ENCODE data around the gene CCDC13.

The CCDC13 gene

DNA sequence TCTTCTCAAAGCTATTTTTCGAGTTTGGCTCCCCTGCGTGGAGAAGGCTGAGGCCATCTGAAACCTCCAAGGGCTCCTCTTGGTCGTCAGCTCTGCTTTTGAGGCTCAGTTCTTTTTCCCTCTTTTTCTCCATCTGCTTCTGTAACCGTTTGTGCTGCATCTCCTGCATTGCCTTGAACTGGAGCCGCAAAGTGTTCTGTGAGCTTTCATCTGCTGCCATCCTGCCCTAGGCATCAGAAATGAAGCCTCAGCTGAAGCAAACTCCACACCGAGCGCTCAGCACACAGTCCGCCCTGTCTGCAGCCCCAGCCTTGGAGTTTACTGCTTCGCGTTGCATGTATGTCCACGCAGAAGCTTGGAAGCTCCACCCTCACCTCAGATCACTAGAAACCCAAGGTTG is 14.9 kb downstream of the CCDC13 start:
- Mint-ChIP-seq H3K27ac (ENCODE audit: low read depth) (no peak overlapping the region), H3K36me3 (ENCODE audit: insufficient read depth) (no peaks in the 10 kb centered on the region), H3K27me3 (peaks cover 10% of the 10 kb centered on the region), H3K4me1 (no peaks in the 10 kb centered on the region), H3K9me3 (no peaks in the 10 kb centered on the region), H3K4me3 (no peak overlapping the region)
- no peak for DNase-seq (ENCODE audit: low spot score in 2 of 2)
- ATAC-seq (replicated peaks; ENCODE audit: extremely low read depth, poor library complexity, severe bottlenecking) = no peak

DNA sequence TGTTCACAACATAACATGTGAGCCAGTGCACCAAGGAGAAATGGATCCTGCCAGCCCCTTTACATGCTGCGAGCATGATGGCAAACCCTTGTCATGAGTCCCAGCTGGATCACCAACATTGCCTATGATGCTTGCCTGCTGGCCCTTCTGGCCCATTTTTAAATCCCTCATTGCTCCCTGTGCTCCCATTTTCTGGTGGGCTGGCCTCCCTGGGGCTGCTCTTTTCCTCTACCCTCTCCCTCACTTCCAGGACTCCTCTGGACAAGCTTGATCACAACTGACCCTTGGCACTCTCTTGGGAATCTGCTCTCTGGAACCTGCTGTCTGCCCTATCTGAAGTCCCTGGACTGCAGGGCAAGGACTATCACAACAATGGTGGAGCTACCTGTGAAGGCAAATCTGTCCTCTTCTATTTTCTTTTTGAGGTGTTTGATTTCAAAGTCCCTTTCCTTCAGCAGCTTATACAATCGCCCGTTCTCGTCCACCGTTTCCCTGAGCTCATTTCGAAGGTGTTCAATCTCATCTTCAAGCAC is 16.3 kb downstream of the CCDC13 start:
- Mint-ChIP-seq H3K4me1 (no peaks in the 10 kb centered on the region), H3K4me3 (no peak overlapping the region), H3K27ac (ENCODE audit: low read depth) (no peak overlapping the region)

DNA sequence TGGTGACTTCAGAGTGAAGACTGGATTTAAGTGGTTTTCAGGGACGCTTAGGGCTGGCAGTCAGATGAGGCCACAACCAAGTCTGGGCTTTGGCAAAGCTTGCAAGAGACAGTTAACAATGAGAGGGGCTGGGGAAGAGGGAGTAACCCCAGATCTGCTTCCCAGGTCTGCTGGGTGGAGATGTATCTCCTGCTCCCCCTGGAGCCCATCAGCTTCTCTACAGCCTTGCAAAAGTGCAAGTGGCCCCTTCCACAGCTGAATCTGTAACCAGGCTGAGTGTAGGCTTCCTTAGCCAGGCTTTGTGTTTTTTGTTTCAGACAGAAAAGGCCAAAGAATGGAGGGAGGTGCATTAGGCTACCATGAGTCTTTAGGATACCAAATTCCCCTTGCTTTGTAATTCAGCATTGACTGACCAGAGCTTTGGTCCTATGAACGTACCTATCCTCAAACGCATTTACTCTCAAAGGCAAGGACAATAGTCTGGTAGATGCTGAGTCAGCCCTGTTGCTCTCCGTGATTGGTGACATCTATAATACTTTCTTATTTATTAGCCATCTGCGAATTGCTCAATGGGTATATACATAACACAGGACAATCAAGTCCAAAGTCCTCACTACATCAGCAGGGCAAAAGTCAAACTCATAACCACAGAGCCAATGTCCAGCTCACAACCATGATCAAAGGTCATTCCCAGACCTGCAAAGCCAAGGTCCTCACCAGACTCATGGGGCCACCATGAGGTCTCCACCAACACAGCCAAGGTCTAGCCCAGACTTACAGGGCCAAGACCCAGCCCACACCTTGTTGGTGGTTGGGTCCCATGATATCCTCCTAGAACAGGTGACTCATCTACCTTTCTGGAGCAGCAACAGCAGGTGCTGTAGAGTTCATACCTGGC is 17.1 kb downstream of the CCDC13 start:
- ATAC-seq (replicated peaks; ENCODE audit: extremely low read depth, poor library complexity, severe bottlenecking) = peak; percentile 28
- no peaks in the 10 kb centered on the region for H3K4me1 Mint-ChIP-seq
- no peaks in the 10 kb centered on the region for H3K9me3 Mint-ChIP-seq
- peaks cover 4% of the 10 kb centered on the region for H3K36me3 Mint-ChIP-seq (ENCODE audit: insufficient read depth)
- no peak overlapping the region for H3K4me3 Mint-ChIP-seq
- H3K27ac Mint-ChIP-seq (ENCODE audit: low read depth) = no peak overlapping the region
- H3K27me3 Mint-ChIP-seq = peaks cover 10% of the 10 kb centered on the region
- no peak for DNase-seq (ENCODE audit: low spot score in 2 of 2)

More for the DNA sequence above, 16.3 kb downstream of the CCDC13 start:
- H3K27me3 Mint-ChIP-seq = peaks cover 10% of the 10 kb centered on the region
- no peak for DNase-seq (ENCODE audit: low spot score in 2 of 2)
- H3K9me3 Mint-ChIP-seq = no peaks in the 10 kb centered on the region
- no peak for ATAC-seq (replicated peaks; ENCODE audit: extremely low read depth, poor library complexity, severe bottlenecking)
- peaks cover 2% of the 10 kb centered on the region for H3K36me3 Mint-ChIP-seq (ENCODE audit: insufficient read depth)

DNA sequence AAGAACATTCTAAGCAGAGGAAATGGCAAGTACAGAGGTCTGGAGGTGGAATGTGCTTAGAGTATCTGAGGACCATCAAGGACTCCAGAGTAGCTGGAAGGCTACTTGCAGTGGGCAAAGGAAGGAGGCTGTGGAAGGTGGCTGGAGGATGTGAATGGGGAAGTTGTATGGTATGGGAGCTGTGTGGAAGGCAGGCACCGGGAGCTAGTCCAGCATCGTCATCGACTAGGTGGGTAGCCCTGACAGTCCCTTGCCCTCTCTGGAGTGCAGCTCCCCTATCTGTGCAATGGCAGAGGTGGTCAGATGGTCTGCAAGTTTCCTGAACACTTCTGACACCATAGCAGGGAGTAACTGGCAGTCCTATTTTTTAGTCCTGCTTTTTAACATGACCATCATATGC is 19.3 kb downstream of the CCDC13 start:
- no peak for ATAC-seq (replicated peaks; ENCODE audit: extremely low read depth, poor library complexity, severe bottlenecking)

DNA sequence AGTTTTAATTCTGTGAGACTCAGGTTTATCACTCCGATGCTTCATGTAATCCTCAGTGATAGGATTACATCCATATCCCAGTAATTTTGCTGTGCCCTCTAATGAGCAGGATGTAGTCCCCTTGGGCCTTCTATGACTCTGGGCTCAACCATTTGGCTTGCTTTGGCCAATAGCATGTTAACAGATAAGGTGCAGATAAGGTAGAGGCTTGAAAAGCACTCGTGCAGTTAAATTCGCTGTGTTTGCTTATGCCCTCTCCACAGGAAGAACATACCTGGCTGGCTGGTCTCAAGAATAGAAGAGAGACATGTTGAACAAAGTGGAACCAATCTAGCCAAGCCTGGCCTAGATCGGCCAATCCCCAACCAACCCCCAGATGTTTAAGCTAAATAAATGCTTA is 20.1 kb downstream of the CCDC13 start:
- Mint-ChIP-seq H3K9me3 (no peaks in the 10 kb centered on the region), H3K4me1 (peaks cover 5% of the 10 kb centered on the region), H3K4me3 (no peak overlapping the region), H3K27ac (ENCODE audit: low read depth) (no peak overlapping the region), H3K36me3 (ENCODE audit: insufficient read depth) (peaks cover 4% of the 10 kb centered on the region), H3K27me3 (no peaks in the 10 kb centered on the region)
- DNase-seq (ENCODE audit: low spot score in 2 of 2) (no peak), ATAC-seq (replicated peaks; ENCODE audit: extremely low read depth, poor library complexity, severe bottlenecking) (no peak)

More for the DNA sequence above, 19.3 kb downstream of the CCDC13 start:
- Mint-ChIP-seq H3K4me1 (no peaks in the 10 kb centered on the region), H3K27me3 (peaks cover 7% of the 10 kb centered on the region), H3K27ac (ENCODE audit: low read depth) (no peak overlapping the region), H3K36me3 (ENCODE audit: insufficient read depth) (peaks cover 4% of the 10 kb centered on the region), H3K9me3 (no peaks in the 10 kb centered on the region), H3K4me3 (no peak overlapping the region)
- no peak for DNase-seq (ENCODE audit: low spot score in 2 of 2)

DNA sequence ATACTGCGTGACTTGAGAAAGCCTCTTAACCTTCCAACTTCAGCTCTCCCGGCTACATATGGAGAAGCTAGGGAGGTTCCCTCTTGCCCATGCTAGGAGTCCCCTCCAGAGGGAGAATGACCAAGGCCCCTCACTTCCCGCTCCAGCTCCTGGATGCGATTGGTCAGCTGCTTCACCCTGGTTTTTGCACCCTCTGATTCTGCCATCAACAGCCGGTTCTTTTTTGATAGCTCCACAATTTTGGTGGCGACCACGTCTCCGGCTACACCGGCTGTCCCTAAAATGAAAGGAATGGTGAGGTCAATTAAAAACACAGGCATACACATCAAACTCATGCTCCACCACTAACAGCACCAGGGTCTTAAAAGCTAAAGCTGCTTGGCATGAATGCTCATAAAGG is 20.6 kb downstream of the CCDC13 start:
- H3K27ac Mint-ChIP-seq (ENCODE audit: low read depth) = no peak overlapping the region
- DNase-seq (ENCODE audit: low spot score in 2 of 2) (no peak), ATAC-seq (replicated peaks; ENCODE audit: extremely low read depth, poor library complexity, severe bottlenecking) (no peak)
- H3K4me1 Mint-ChIP-seq = peaks cover 11% of the 10 kb centered on the region
- peaks cover 4% of the 10 kb centered on the region for H3K36me3 Mint-ChIP-seq (ENCODE audit: insufficient read depth)
- no peaks in the 10 kb centered on the region for H3K9me3 Mint-ChIP-seq
- no peaks in the 10 kb centered on the region for H3K27me3 Mint-ChIP-seq
- H3K4me3 Mint-ChIP-seq = no peak overlapping the region

DNA sequence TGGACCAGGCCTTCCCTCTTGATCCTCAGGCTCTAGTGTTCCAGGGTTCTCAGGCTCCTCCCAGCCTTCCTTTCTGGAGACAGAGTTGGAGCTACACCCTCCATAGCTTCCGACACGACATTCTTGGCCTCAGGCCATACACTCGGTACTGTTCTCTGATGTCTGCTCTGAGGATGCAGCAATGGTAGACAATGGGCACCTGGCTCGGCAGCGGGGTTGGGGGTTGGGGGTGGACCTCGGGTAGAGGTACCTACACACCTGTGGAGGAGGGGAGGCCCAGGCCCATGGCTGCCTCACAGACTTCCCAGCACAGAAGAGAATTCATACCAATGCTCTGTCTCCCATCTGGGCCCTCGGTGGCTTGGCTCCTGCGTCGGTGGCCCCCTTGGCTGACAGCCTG is 21.4 kb downstream of the CCDC13 start:
- H3K36me3 Mint-ChIP-seq (ENCODE audit: insufficient read depth) = peaks cover 4% of the 10 kb centered on the region
- no peak overlapping the region for H3K27ac Mint-ChIP-seq (ENCODE audit: low read depth)
- no peak overlapping the region for H3K4me3 Mint-ChIP-seq
- ATAC-seq (replicated peaks; ENCODE audit: extremely low read depth, poor library complexity, severe bottlenecking) (no peak), DNase-seq (ENCODE audit: low spot score in 2 of 2) (no peak)
- H3K9me3 Mint-ChIP-seq = no peaks in the 10 kb centered on the region
- H3K27me3 Mint-ChIP-seq = no peaks in the 10 kb centered on the region
- H3K4me1 Mint-ChIP-seq = peaks cover 12% of the 10 kb centered on the region

DNA sequence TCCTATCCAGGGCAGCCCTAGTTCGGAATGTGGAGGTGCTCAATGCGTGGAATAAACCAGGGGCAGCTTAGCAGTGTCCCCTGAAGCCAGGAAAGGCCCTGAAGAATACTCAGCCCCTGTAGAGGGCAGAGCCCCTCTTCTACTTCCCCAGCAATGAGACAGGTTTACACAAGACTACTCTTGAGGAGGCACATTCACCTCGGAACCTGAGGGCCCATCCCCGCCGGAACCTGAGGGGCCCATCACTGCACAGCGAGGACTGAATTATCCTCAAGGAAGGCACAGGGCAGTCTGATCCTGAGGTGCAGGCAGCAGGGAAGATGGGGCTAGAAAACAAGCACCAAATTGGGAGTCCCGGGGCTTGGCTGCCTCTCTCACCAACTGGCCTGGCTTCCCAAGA is 22.2 kb downstream of the CCDC13 start:
- Mint-ChIP-seq H3K36me3 (ENCODE audit: insufficient read depth) (peaks cover 4% of the 10 kb centered on the region), H3K4me3 (no peak overlapping the region), H3K9me3 (no peaks in the 10 kb centered on the region), H3K27me3 (no peaks in the 10 kb centered on the region), H3K4me1 (peaks cover 12% of the 10 kb centered on the region), H3K27ac (ENCODE audit: low read depth) (no peak overlapping the region)
- no peak for DNase-seq (ENCODE audit: low spot score in 2 of 2)
- no peak for ATAC-seq (replicated peaks; ENCODE audit: extremely low read depth, poor library complexity, severe bottlenecking)

DNA sequence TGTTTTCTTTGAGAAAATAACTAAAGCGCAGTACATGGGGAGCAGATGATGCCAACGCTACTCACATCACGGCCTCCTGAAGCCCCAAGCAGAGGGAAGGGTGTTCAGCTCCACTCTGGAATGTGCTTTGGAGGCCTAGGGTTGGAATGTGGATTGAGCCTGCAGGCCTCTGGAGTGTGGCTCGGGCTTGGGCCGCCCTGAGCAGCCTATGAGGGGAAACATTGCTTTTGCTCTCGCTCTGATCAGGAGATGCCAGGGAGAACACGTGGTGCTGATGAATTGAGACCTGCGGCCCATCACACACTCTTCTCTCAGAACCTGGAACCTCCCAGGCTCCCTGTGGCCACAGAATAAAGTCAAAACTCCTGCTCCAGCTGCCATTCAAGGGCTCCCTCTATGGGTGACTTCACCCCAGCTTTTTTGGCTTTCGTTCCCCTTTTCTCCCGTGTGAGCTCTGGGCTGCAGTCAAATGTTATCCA is 23.3 kb downstream of the CCDC13 start:
- Mint-ChIP-seq H3K9me3 (no peaks in the 10 kb centered on the region), H3K27me3 (no peaks in the 10 kb centered on the region), H3K4me1 (peaks cover 12% of the 10 kb centered on the region), H3K27ac (ENCODE audit: low read depth) (no peak overlapping the region), H3K36me3 (ENCODE audit: insufficient read depth) (peaks cover 4% of the 10 kb centered on the region), H3K4me3 (no peak overlapping the region)
- DNase-seq (ENCODE audit: low spot score in 2 of 2) = no peak
- ATAC-seq (replicated peaks; ENCODE audit: extremely low read depth, poor library complexity, severe bottlenecking) = no peak

DNA sequence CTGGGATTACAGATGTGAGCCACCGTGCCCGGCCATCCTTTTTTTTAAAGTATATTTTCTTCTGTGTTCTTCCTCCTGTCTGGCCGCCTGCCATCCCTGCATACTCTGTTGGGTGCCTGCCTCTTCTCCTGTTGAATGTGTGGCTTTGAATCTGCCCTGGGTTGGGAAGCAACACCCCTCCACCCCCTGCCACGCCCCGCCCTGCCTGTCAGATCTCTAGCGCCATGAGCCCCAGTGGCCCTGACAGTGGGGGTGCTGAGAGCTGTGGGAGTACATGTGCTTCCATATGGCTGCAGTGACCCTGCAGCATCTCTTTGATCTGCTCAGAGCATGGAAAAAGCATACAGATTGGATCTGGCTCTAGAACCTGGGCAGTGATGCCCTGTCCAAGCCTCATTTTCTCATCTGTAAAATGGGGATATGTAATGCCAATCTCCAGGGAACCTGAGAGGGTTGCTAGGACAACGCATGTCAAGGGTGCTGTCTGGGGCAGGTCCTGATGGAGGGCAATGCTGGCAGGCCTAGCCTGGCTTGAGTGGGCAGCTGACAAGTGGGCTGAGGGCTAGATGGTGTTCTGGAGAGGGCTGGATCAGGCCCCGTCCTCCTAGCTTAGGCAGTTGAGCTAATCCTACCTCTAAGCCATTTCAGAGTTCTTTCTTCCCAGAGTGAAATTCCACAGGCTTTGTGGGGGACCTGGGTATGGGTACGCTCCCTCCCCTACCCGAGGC is 23.9 kb downstream of the CCDC13 start:
- H3K4me1 Mint-ChIP-seq = peaks cover 15% of the 10 kb centered on the region
- no peaks in the 10 kb centered on the region for H3K27me3 Mint-ChIP-seq
- H3K4me3 Mint-ChIP-seq = no peak overlapping the region
- H3K27ac Mint-ChIP-seq (ENCODE audit: low read depth) = no peak overlapping the region
- ATAC-seq (replicated peaks; ENCODE audit: extremely low read depth, poor library complexity, severe bottlenecking) (no peak), DNase-seq (ENCODE audit: low spot score in 2 of 2) (no peak)
- H3K9me3 Mint-ChIP-seq = no peaks in the 10 kb centered on the region
- H3K36me3 Mint-ChIP-seq (ENCODE audit: insufficient read depth) = peaks cover 4% of the 10 kb centered on the region

DNA sequence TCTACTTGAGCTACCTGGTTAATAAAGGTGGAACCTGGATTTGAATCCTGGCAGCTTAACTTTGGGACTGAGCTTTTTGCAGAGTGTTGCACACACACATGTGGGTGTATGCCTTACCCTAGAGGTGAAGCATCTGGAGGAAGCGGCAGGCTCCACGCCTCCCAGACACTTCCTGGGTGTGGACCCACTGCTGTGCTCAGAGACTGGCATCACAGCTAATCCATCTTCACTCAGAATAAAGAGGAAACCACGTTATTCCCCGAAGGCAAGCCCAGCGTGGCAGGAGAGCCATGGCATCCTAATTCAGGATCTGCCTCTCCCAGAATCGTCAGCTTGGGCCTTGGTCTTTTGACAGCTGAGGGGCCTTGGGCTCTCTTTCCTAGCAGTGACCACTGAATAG is 25.5 kb downstream of the CCDC13 start:
- no peak overlapping the region for H3K27ac Mint-ChIP-seq (ENCODE audit: low read depth)
- H3K27me3 Mint-ChIP-seq = no peaks in the 10 kb centered on the region
- H3K36me3 Mint-ChIP-seq (ENCODE audit: insufficient read depth) = peaks cover 4% of the 10 kb centered on the region
- no peak overlapping the region for H3K4me3 Mint-ChIP-seq
- peaks cover 16% of the 10 kb centered on the region for H3K4me1 Mint-ChIP-seq
- ATAC-seq (replicated peaks; ENCODE audit: extremely low read depth, poor library complexity, severe bottlenecking) (no peak), DNase-seq (ENCODE audit: low spot score in 2 of 2) (no peak)
- no peaks in the 10 kb centered on the region for H3K9me3 Mint-ChIP-seq

DNA sequence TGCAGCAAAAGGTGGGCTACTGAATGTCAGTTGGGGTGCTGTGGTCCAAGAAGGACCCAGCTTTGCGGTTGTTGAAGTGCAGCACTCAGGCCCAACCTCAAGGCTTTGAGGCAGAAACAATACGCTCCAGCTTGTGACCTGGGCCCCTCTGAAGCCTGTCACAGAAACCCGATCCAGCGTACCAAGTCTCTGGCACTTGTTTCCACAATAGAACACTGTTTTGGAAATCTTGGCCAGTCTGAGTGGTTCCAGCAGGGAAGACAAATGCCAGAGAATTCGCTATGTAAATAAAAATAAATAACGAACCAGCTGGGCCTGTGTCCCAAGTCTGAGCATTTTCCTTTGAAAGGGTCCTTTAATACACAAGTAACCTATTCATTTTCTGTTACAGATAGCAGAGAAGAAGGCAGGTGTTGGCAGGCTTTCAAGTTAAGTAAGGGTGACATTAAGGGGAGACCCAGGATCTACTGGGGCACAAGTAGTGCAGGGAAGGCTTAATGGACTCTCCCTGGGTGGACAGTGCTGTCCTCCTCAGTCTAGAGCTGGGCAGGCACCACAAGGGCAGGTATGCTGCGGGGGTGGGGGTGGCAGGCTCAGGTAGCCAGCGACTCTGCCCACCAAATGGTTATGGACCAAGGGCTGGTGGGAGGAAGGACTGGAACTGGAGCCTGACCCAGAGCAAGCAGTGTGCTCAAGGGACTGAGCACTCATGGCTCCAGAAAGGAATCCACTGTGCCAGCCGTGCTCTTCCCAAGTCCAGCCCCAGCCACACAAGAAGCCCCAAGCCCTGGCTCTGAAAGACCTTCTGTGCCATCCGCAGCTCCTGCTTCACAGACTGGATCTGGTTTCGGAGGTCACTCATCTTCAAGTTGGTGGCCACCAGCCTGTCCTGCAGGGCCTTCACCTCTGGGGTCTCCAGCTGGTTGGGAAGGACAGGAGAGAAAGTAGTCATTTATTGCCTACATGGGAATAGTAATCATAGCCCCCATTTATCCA is 26.3 kb downstream of the CCDC13 start:
- Mint-ChIP-seq H3K27me3 (no peaks in the 10 kb centered on the region), H3K9me3 (no peaks in the 10 kb centered on the region), H3K27ac (ENCODE audit: low read depth) (no peak overlapping the region), H3K36me3 (ENCODE audit: insufficient read depth) (peaks cover 2% of the 10 kb centered on the region), H3K4me1 (peaks cover 16% of the 10 kb centered on the region), H3K4me3 (no peak overlapping the region)
- ATAC-seq (replicated peaks; ENCODE audit: extremely low read depth, poor library complexity, severe bottlenecking) (no peak), DNase-seq (ENCODE audit: low spot score in 2 of 2) (no peak)
